Liver (tissue), 9 donors: ENCODE results near the gene OFD1. TPM values are rescaled to one million over a fixed set of nuclear protein-coding genes. Genes with fewer than 3 reads are reported as not detected.

Source experiments
- DNase-seq: peaks from one replicate; pipeline ENCODE4 v3.0.0-alpha.2; 2017; ENCODE audit warnings: low spot score
- H3K27ac ChIP-seq, 2 donors: one replicate each; pipeline ENCODE4 v1.7.0; 2013; ENCODE audit warnings: inconsistent platforms in 2 of 2, low read length in 2 of 2, control low read depth in 1 of 2, low read depth in 1 of 2, mild to moderate bottlenecking in 1 of 2
- H3K27me3 ChIP-seq, 4 donors: one replicate each; pipeline versions ENCODE4 v1.6.1 to v1.7.0; 2013; ENCODE audit warnings: low read length in 3 of 4, inconsistent platforms in 1 of 4, mild to moderate bottlenecking in 1 of 4, moderate library complexity in 1 of 4; ENCODE audit not compliant: control insufficient read depth in 4 of 4, insufficient read depth in 4 of 4
- H3K36me3 ChIP-seq, 4 donors: one replicate each; pipeline versions ENCODE4 v1.6.1 to v1.7.0; 2013; ENCODE audit warnings: low read length in 3 of 4, mild to moderate bottlenecking in 3 of 4, low read depth in 1 of 4, moderate library complexity in 1 of 4; ENCODE audit not compliant: control insufficient read depth in 4 of 4, insufficient read depth in 3 of 4
- H3K4me1 ChIP-seq, 4 donors: one replicate each; pipeline versions ENCODE4 v1.6.1 to v1.7.0; 2013; ENCODE audit warnings: low read length in 3 of 4, mild to moderate bottlenecking in 3 of 4, moderate library complexity in 1 of 4; ENCODE audit not compliant: control insufficient read depth in 4 of 4, insufficient read depth in 4 of 4
- H3K4me3 ChIP-seq, 3 donors: one replicate each; pipeline versions ENCODE4 v1.6.1 to v1.7.0; 2013; ENCODE audit warnings: low read length in 3 of 3, control low read depth in 1 of 3, low read depth in 1 of 3, mild to moderate bottlenecking in 1 of 3
- H3K9ac ChIP-seq, 2 donors: one replicate each; pipeline ENCODE4 v1.7.0; 2013; ENCODE audit warnings: low read length in 2 of 2, mild to moderate bottlenecking in 2 of 2, moderate library complexity in 2 of 2, control low read depth in 1 of 2, low read depth in 1 of 2
- H3K9me3 ChIP-seq, 4 donors: one replicate each; pipeline versions ENCODE4 v1.6.1 to v1.7.0; 2013; ENCODE audit warnings: low read length in 3 of 4; ENCODE audit not compliant: control insufficient read depth in 4 of 4
- CTCF ChIP-seq: fragments of 150-350 bp; IDR thresholded peaks from 2 replicates; pipeline ENCODE4 v1.5.1; 2017; ENCODE audit warnings: improper control_type of control experiment, low read depth, low read length; ENCODE audit not compliant: missing input control
- EGR1 ChIP-seq, 2 donors: IDR thresholded peaks; 2 replicates each; pipeline ENCODE4 v1.6.1; 2016 to 2018; ENCODE audit warnings: antibody characterized with exemption in 2 of 2, low read depth in 2 of 2
- GABPA ChIP-seq, 2 donors: IDR thresholded peaks in 1 of 2; conservative IDR thresholded peaks in 1 of 2; 2 replicates each; pipeline ENCODE4 v1.6.1; 2016; ENCODE audit warnings: antibody characterized with exemption in 2 of 2, mild to moderate bottlenecking in 1 of 2, moderate library complexity in 1 of 2
- NR2F2 ChIP-seq: IDR thresholded peaks from 2 replicates; pipeline ENCODE4 v1.6.1; 2016; ENCODE audit warnings: antibody characterized with exemption
- RAD21 ChIP-seq, 2 donors: IDR thresholded peaks; 2 replicates each; pipeline ENCODE4 v1.6.1; 2016; ENCODE audit warnings: antibody characterized with exemption in 2 of 2, mild to moderate bottlenecking in 2 of 2
- REST ChIP-seq: IDR thresholded peaks from 2 replicates; pipeline ENCODE4 v1.6.1; 2016; ENCODE audit warnings: antibody characterized with exemption, mild to moderate bottlenecking
- TAF1 ChIP-seq: conservative IDR thresholded peaks from 2 replicates; pipeline ENCODE4 v1.6.1; 2016; ENCODE audit warnings: antibody characterized with exemption, mild to moderate bottlenecking
- ZBTB33 ChIP-seq: IDR thresholded peaks from 2 replicates; pipeline ENCODE4 v1.6.1; 2016; ENCODE audit warnings: antibody characterized with exemption
- WGBS: extraction: QIAGEN DNeasy Blood & Tissue Kit; methylation state at CpG from one replicate; pipeline ENCODE4 v1.1.7; 2013; 5-methylcytosine and 5-hydroxymethylcytosine counted together
- polyA plus RNA-seq, 2 donors: library from polyadenylated mRNA; stranded (reverse) in 1 of 2; unstranded in 1 of 2; fragments of 200-250 nt in 1 of 2; fragments of >200 nt in 1 of 2; fragmentation: Nextera tagmentation in 1 of 2; extraction: Ambion mirVana in 1 of 2; gene quantifications; one replicate each; pipeline versions ENCODE4 v1.2.1 to v1.2.3, GENCODE V29; 2013 to 2015
- total RNA-seq, 2 donors: library from RNA; depleted of rRNA; stranded (reverse); fragments of >200 nt; gene quantifications; one replicate each; pipeline ENCODE4 v1.2.3, GENCODE V29; 2014
- donor health status: healthy.
- donor health status: healthy.
- donor health status: healthy.
- donor health status: healthy.
- donor health status: healthy.

Gene OFD1
- total and polyA plus RNA-seq, 4 donors = 2.9 to 15.7 (median 9.6) TPM

GRCh38 chrX:13764765-13765164 lies 30.2 kb downstream of the OFD1 start:
- H3K27ac ChIP-seq = no peak overlapping the region
- TF ChIP-seq TAF1 (no peak), EGR1 (IDR thresholded peaks at IDR 0.05; ENCODE audit: low read depth in 2 of 2) (no peak), RAD21 (IDR thresholded peaks at IDR 0.05) (peak in 1 of 2 donors; percentile 18), REST (no peak), NR2F2 (no peak), ZBTB33 (no peak)
- 72% methylated on average over 6 of the region's 6 CpGs for WGBS
- no peaks in the 10 kb centered on the region for H3K9me3 ChIP-seq
- no peaks in the 10 kb centered on the region for H3K27me3 ChIP-seq
- H3K4me3 ChIP-seq = no peak overlapping the region
- peaks cover 0 to 5% (median 0%) of the 10 kb centered on the region in 4 donors for H3K4me1 ChIP-seq
- no peak overlapping the region for H3K9ac ChIP-seq
- H3K36me3 ChIP-seq = peaks cover 0 to 48% (median 19%) of the 10 kb centered on the region in 4 donors
- DNase-seq = no peak

- no peaks in the 10 kb centered on the region for H3K9me3 ChIP-seq
- H3K36me3 ChIP-seq = peaks cover 0 to 29% (median 6%) of the 10 kb centered on the region in 4 donors
- DNase-seq = no peak
- peaks cover 0 to 5% (median 0%) of the 10 kb centered on the region in 4 donors for H3K4me1 ChIP-seq
- H3K27ac ChIP-seq = no peak overlapping the region
- no peak overlapping the region for H3K4me3 ChIP-seq
- H3K9ac ChIP-seq = no peak overlapping the region
- TF ChIP-seq CTCF = no peak
- no peak for TF ChIP-seq GABPA (IDR thresholded peaks at IDR 0.05 in 1 of 2, conservative IDR thresholded peaks at IDR 0.05 in 1 of 2)
- TF ChIP-seq REST = no peak
- no peaks in the 10 kb centered on the region for H3K27me3 ChIP-seq
- 78% methylated on average over 4 of the region's 4 CpGs for WGBS
These were observed 34.4 kb downstream of the OFD1 start for GRCh38 chrX:13768939-13769338.
